ENCODE results near the gene CNN1. TPM values are rescaled to one million over a fixed set of nuclear protein-coding genes. Genes with fewer than 3 reads are reported as not detected.
A peak's percentile ranks its signal among the peaks of the same experiment; 100 is the strongest.

CNN1 gene
- total and polyA plus RNA-seq, 2 of the 4 experiments (the other 2 are of a cell fraction) = 102 to 196 TPM

GRCh38 chr19:11549386-11549953, 10.8 kb downstream of the CNN1 start:
- H4K91ac ChIP-seq (ENCODE audit: insufficient read depth, low read depth, low read length) = no peak overlapping the region
- no peak overlapping the region for H3K27ac ChIP-seq (ENCODE audit: insufficient read depth, low read length)
- H3K27me3 ChIP-seq (ENCODE audit: control insufficient read depth, insufficient read depth, low read length) = no peaks in the 10 kb centered on the region
- no peak overlapping the region for H3K23ac ChIP-seq (ENCODE audit: low read depth, low read length)
- H2BK120ac ChIP-seq (ENCODE audit: low read depth, low read length) = no peak overlapping the region
- H3K4ac ChIP-seq (ENCODE audit: low read depth, low read length) = no peak overlapping the region
- ATAC-seq (ENCODE audit: low read depth) (no peak), DNase-seq (no peak)
- no peak overlapping the region for H2BK5ac ChIP-seq (ENCODE audit: low read depth, low read length, poor library complexity, severe bottlenecking)
- intact Hi-C loops (cut with micrococcal nuclease) (no loop called here), in situ Hi-C loops (cut with MboI; ENCODE audit: low sequenced_read_pairs) (no loop called here), dilution Hi-C loops (cut with HindIII; ENCODE audit: low sequenced_read_pairs, unreplicated experiment) (no loop called here)
- H3K79me1 ChIP-seq (ENCODE audit: low read depth in 1 of 2, low read length in 2 of 2) = peaks cover 3 to 11% of the 10 kb centered on the region in 2 experiments; a peak in 1 of 4 replicates
- H2AFZ ChIP-seq (replicated peaks; ENCODE audit: low read length, poor library complexity) = no peak overlapping the region
- ChIA-PET POLR2A (ENCODE audit: unreplicated experiment) (no interaction called here), CTCF (no interaction called here)
- no peaks in the 10 kb centered on the region for H3K9me1 ChIP-seq (ENCODE audit: insufficient read depth, low read length)
- 95% methylated on average over 10 of the region's 24 CpGs; no CpG with 5 or more reads in 1 of the 2 experiments for WGBS, 2 experiments (ENCODE audit: extremely low coverage in 2 of 2, insufficient read length in 1 of 2)
- peaks cover 12% of the 10 kb centered on the region for H4K20me1 ChIP-seq (ENCODE audit: insufficient read depth, low read length)
- no peak overlapping the region for H3K14ac ChIP-seq (replicated peaks; ENCODE audit: low read depth, low read length)
- TSS peak; percentile 91 for BruUV-seq (replicated peaks)
- H3K18ac ChIP-seq (ENCODE audit: low read depth, low read length) = no peak overlapping the region
- no peak overlapping the region for H2BK20ac ChIP-seq (ENCODE audit: low read depth, low read length)
- no peak overlapping the region for H3K56ac ChIP-seq (ENCODE audit: extremely low read depth, insufficient read depth, low read length)
- TF ChIP-seq BHLHE40 (IDR thresholded peaks at IDR 0.05; ENCODE audit: low read depth, low read length) (no peak), USF2 (IDR thresholded peaks at IDR 0.05; ENCODE audit: low read depth, low read length) (no peak), SMC3 (IDR thresholded peaks at IDR 0.05; ENCODE audit: low read depth, low read length) (no peak), CTCF (conservative IDR thresholded peaks at IDR 0.05; ENCODE audit: low read depth, low read length) (no peak), RCOR1 (IDR thresholded peaks at IDR 0.05; ENCODE audit: insufficient replicate concordance, low read length) (no peak), MAZ (IDR thresholded peaks at IDR 0.05; ENCODE audit: borderline replicate concordance, low read depth, low read length) (no peak), CEBPB (IDR thresholded peaks at IDR 0.05; ENCODE audit: low read depth, low read length) (no peak), CHD1 (IDR thresholded peaks at IDR 0.05; ENCODE audit: low read depth, low read length) (no peak), ELK1 (IDR thresholded peaks at IDR 0.05; ENCODE audit: borderline replicate concordance, low read depth, low read length) (no peak), NFE2L2 (IDR thresholded peaks at IDR 0.05; ENCODE audit: low read depth, low read length) (no peak), MXI1 (IDR thresholded peaks at IDR 0.05; ENCODE audit: borderline replicate concordance, low read depth, low read length) (no peak), MAFK (IDR thresholded peaks at IDR 0.05; ENCODE audit: low read depth, low read length) (no peak), POLR2A (IDR thresholded peaks at IDR 0.05; ENCODE audit: low read depth, low read length) (no peak), RAD21 (IDR thresholded peaks at IDR 0.05; ENCODE audit: low read length) (no peak), RFX5 (IDR thresholded peaks at IDR 0.05; ENCODE audit: low read depth, low read length) (no peak), FOS (IDR thresholded peaks at IDR 0.05; ENCODE audit: low read depth, low read length) (no peak)
- H3K4me1 ChIP-seq (ENCODE audit: control insufficient read depth, insufficient read depth, low read length) = no peaks in the 10 kb centered on the region
- no peak overlapping the region for H2BK15ac ChIP-seq (ENCODE audit: low read depth, low read length)
- H4K8ac ChIP-seq (ENCODE audit: low read depth in 2 of 2, low read length in 2 of 2) = no peak overlapping the region
- H3K9ac ChIP-seq (ENCODE audit: low read depth, low read length) = no peak overlapping the region
- H3K4me2 ChIP-seq (ENCODE audit: low read depth, low read length) = no peak overlapping the region
- H2AK5ac ChIP-seq (ENCODE audit: low read depth, low read length) = no peak overlapping the region
- H3K4me3 ChIP-seq (ENCODE audit: insufficient read depth, low read depth, low read length) = no peak overlapping the region
- H3K9me3 ChIP-seq (ENCODE audit: control insufficient read depth, insufficient read depth, low read length) = no peaks in the 10 kb centered on the region
- H2AK9ac ChIP-seq (replicated peaks; ENCODE audit: low read depth, low read length, poor library complexity) = no peak overlapping the region
- no peak overlapping the region for H4K5ac ChIP-seq (ENCODE audit: low read depth, low read length)
- H3K36me3 ChIP-seq (ENCODE audit: control insufficient read depth, insufficient read depth, low read length) = peaks cover 53% of the 10 kb centered on the region

Measured in IMR-90 (cell line).